ENCODE results near the gene KAZALD1. TPM values are rescaled to one million over a fixed set of nuclear protein-coding genes. Genes with fewer than 3 reads are reported as not detected.

KAZALD1 gene
- total RNA-seq, 1 experiment from 2014 or later = 16.0 TPM

- CTCF ChIA-PET = interaction anchor here (0.8 to 5.8 kb wide), 5 partner anchors 9 to 109 kb away, joined by 4 to 71 read pairs (median 6); no protein-coding TSS in a partner anchor
- no peak for ATAC-seq
- TF ChIP-seq ELF1 (IDR thresholded peaks at IDR 0.05; ENCODE audit: borderline replicate concordance, low read depth) (no peak), TCF7L2 (IDR thresholded peaks at IDR 0.05; ENCODE audit: borderline replicate concordance, extremely low read depth, insufficient read depth, insufficient read length) (no peak), EZH2 (IDR thresholded peaks at IDR 0.05) (no peak), EGR1 (IDR thresholded peaks at IDR 0.05; ENCODE audit: low read depth) (no peak), ATF3 (IDR thresholded peaks at IDR 0.05) (no peak), CTCF (IDR thresholded peaks at IDR 0.05 in 2 of 3, conservative IDR thresholded peaks at IDR 0.05 in 1 of 3; ENCODE audit: borderline replicate concordance in 1 of 3, insufficient read depth in 1 of 3, low read depth in 2 of 3, low read length in 2 of 3) (no peak), ZFX (IDR thresholded peaks at IDR 0.05) (no peak), SP1 (IDR thresholded peaks at IDR 0.05; ENCODE audit: low read depth) (no peak), MAX (IDR thresholded peaks at IDR 0.05) (no peak), CEBPB (IDR thresholded peaks at IDR 0.05; ENCODE audit: low read depth) (no peak), SIN3A (IDR thresholded peaks at IDR 0.05; ENCODE audit: low read depth) (no peak), JUND (IDR thresholded peaks at IDR 0.05) (no peak), POLR2AphosphoS5 (IDR thresholded peaks at IDR 0.05; ENCODE audit: low read depth, low read length) (no peak), REST (IDR thresholded peaks at IDR 0.05; ENCODE audit: low read depth) (no peak), FOSL1 (IDR thresholded peaks at IDR 0.05; ENCODE audit: low read depth) (no peak), POLR2A (IDR thresholded peaks at IDR 0.05; ENCODE audit: borderline replicate concordance, extremely low read depth, insufficient read depth, insufficient read length) (no peak), RAD21 (IDR thresholded peaks at IDR 0.05; ENCODE audit: low read depth) (no peak), ZBTB33 (IDR thresholded peaks at IDR 0.05; ENCODE audit: extremely low read depth, insufficient replicate concordance, low read length) (no peak)
- POLR2A ChIA-PET = interaction anchor here (1.2 kb wide), 1 partner anchor 10 kb away, joined by 4 read pairs; no protein-coding TSS in a partner anchor
- H2AFZ ChIP-seq (ENCODE audit: low read depth, low read length, poor library complexity, severe bottlenecking) = no peak overlapping the region
- H3K4me3 ChIP-seq (replicated peaks in 1 of 2; ENCODE audit: low read depth in 1 of 2, low read length in 2 of 2) = peak overlapping the region; percentile 67 to 87
- DNase-seq (ENCODE audit: low read depth, low spot score) = no peak
- peaks cover 12% of the 10 kb centered on the region for H3K79me2 ChIP-seq (ENCODE audit: insufficient read depth, low read length)
- H3K36me3 ChIP-seq (ENCODE audit: control insufficient read depth in 1 of 2, insufficient read depth in 2 of 2, low read length in 2 of 2) = peaks cover 22 to 37% of the 10 kb centered on the region in 2 experiments
- intact Hi-C loops (cut with micrococcal nuclease) = no loop called here
- RAD21 ChIA-PET (ENCODE audit: low non-redundant PET in 1 of 2, low total read pairs in 2 of 2, uncharacterized antibody in 2 of 2, unreplicated experiment in 2 of 2) = no interaction called here
- no peaks in the 10 kb centered on the region for H3K9me3 ChIP-seq (ENCODE audit: control insufficient read depth in 1 of 2, insufficient read depth in 1 of 2, low read depth in 1 of 2, low read length in 2 of 2)
- H3K27ac ChIP-seq (ENCODE audit: low read depth, low read length) = peak overlapping the region; percentile 81
- no TSS peak for BruUV-seq (replicated peaks)
- peaks cover 28 to 50% of the 10 kb centered on the region in 2 experiments for H3K4me1 ChIP-seq (ENCODE audit: control insufficient read depth in 1 of 2, insufficient read depth in 2 of 2, low read length in 2 of 2)
- peak overlapping the region; percentile 87 for H3K9ac ChIP-seq (ENCODE audit: low read length)
- H3K4me2 ChIP-seq (ENCODE audit: low read length) = peak overlapping the region; percentile 96
- H4K20me1 ChIP-seq (ENCODE audit: insufficient read depth) = no peaks in the 10 kb centered on the region
- H3K9me2 ChIP-seq (ENCODE audit: insufficient read depth) = no peaks in the 10 kb centered on the region
- H3K27me3 ChIP-seq (ENCODE audit: insufficient read depth, low read length) = no peaks in the 10 kb centered on the region
Measured at GRCh38 chr10:101033276-101033675, 28.5 kb upstream of the KAZALD1 start.

All from HCT116 (cell line).